Peyer's patch (tissue), 4 donors: ENCODE results near the gene UBE2E1. TPM values are rescaled to one million over a fixed set of nuclear protein-coding genes. Genes with fewer than 3 reads are reported as not detected.
"Not testable (repeated sequence)": the region's sequence is repeated elsewhere in the genome, so short reads cannot be mapped to it uniquely, and the experiment has no call there.

Source experiments
- DNase-seq, 3 donors: peaks; one replicate each; pipeline ENCODE4 v3.0.0-alpha.2; 2017 to 2019
- H3K27ac ChIP-seq, 4 donors: fragments of 200-600 bp; sonication (generic); one replicate each; pipeline ENCODE4 v1.5.1; 2016 to 2019
- H3K27me3 ChIP-seq, 2 donors: fragments of 200-600 bp; sonication (generic); one replicate each; pipeline ENCODE4 v1.5.1; 2019
- H3K36me3 ChIP-seq, 3 donors: fragments of 200-600 bp; sonication (generic); one replicate each; pipeline ENCODE4 v1.5.1; 2016 to 2019
- H3K4me1 ChIP-seq, 4 donors: fragments of 200-600 bp; sonication (generic); one replicate each; pipeline ENCODE4 v1.5.1; 2016 to 2019
- H3K4me3 ChIP-seq, 4 donors: fragments of 200-600 bp; sonication (generic); 1 replicate in 3 of 4; 2 replicates in 1 of 4; pipeline ENCODE4 v1.5.1; 2016 to 2019; ENCODE audit warnings: mild to moderate bottlenecking in 1 of 4
- H3K9me3 ChIP-seq, 4 donors: fragments of 200-600 bp; sonication (generic); one replicate each; pipeline ENCODE4 v1.5.1; 2016 to 2019; ENCODE audit warnings: mild to moderate bottlenecking in 1 of 4
- CTCF ChIP-seq, 6 experiments: fragments of 450-650 bp in 4 of 6; fragments of 200-600 bp in 2 of 6; sonication (generic) in 1 of 6; IDR thresholded peaks; one replicate each; pipeline ENCODE4 v1.5.1; 2017 to 2019; ENCODE audit warnings: antibody characterized with exemption in 6 of 6, mild to moderate bottlenecking in 3 of 6, moderate library complexity in 1 of 6
- POLR2A ChIP-seq, 2 donors: fragments of 450-650 bp; IDR thresholded peaks; one replicate each; pipeline ENCODE4 v1.5.1; 2017; ENCODE audit warnings: antibody characterized with exemption in 2 of 2, mild to moderate bottlenecking in 2 of 2, moderate library complexity in 2 of 2
- total RNA-seq, 4 donors: library from RNA; depleted of rRNA; stranded (reverse); fragments of >200 nt; gene quantifications; one replicate each; pipeline ENCODE4 v1.1.0, GENCODE V29; 2016

The UBE2E1 gene
- total RNA-seq, 4 donors from 2014 or later = 26.1 to 58.6 (median 43.0) TPM

GRCh38 chr3:23880703-23881339 is 75.1 kb downstream of the UBE2E1 start:
- Histone ChIP-seq H3K4me1 (no peaks in the 10 kb centered on the region), H3K27ac (no peak overlapping the region), H3K4me3 (no peak overlapping the region), H3K9me3 (no peaks in the 10 kb centered on the region), H3K27me3 (no peaks in the 10 kb centered on the region), H3K36me3 (peaks cover 0 to 8% (median 0%) of the 10 kb centered on the region in 3 donors)
- no peak for DNase-seq
- TF ChIP-seq CTCF (IDR thresholded peaks at IDR 0.05) = no peak

GRCh38 chr3:23881993-23882392 is 76.2 kb downstream of the UBE2E1 start:
- H3K27me3 ChIP-seq, H3K4me1 ChIP-seq, H3K9me3 ChIP-seq, H3K4me3 ChIP-seq, DNase-seq, H3K36me3 ChIP-seq, H3K27ac ChIP-seq: not testable (repeated sequence)

GRCh38 chr3:23882487-23882918 is 76.7 kb downstream of the UBE2E1 start:
- H3K27ac ChIP-seq = no peak overlapping the region
- DNase-seq = no peak
- TF ChIP-seq CTCF (IDR thresholded peaks at IDR 0.05) (no peak), POLR2A (IDR thresholded peaks at IDR 0.05) (no peak)
- H3K36me3 ChIP-seq = peaks cover 0 to 8% (median 0%) of the 10 kb centered on the region in 3 donors
- H3K4me1 ChIP-seq = no peaks in the 10 kb centered on the region
- H3K27me3 ChIP-seq = no peaks in the 10 kb centered on the region
- no peaks in the 10 kb centered on the region for H3K9me3 ChIP-seq
- H3K4me3 ChIP-seq = no peak overlapping the region

- Histone ChIP-seq H3K36me3 (peaks cover 0 to 8% (median 0%) of the 10 kb centered on the region in 3 donors), H3K27ac (no peak overlapping the region), H3K9me3 (no peaks in the 10 kb centered on the region), H3K4me1 (no peaks in the 10 kb centered on the region), H3K4me3 (no peak overlapping the region), H3K27me3 (no peaks in the 10 kb centered on the region)
- DNase-seq = no peak
- TF ChIP-seq POLR2A (IDR thresholded peaks at IDR 0.05) (no peak), CTCF (IDR thresholded peaks at IDR 0.05) (peak in 1 of 6 experiments; percentile 13)
These were observed 78.7 kb downstream of the UBE2E1 start for GRCh38 chr3:23884481-23884880.

- H3K4me3 ChIP-seq = no peak overlapping the region
- peaks cover 0 to 13% (median 0%) of the 10 kb centered on the region in 3 donors for H3K36me3 ChIP-seq
- no peaks in the 10 kb centered on the region for H3K9me3 ChIP-seq
- H3K27me3 ChIP-seq = no peaks in the 10 kb centered on the region
- no peaks in the 10 kb centered on the region for H3K4me1 ChIP-seq
- no peak overlapping the region for H3K27ac ChIP-seq
- no peak for DNase-seq
- TF ChIP-seq CTCF (IDR thresholded peaks at IDR 0.05) (no peak), POLR2A (IDR thresholded peaks at IDR 0.05) (no peak)
These were observed 79.5 kb downstream of the UBE2E1 start for GRCh38 chr3:23885210-23885609.

GRCh38 chr3:23886311-23886710 is 80.6 kb downstream of the UBE2E1 start:
- no peak for TF ChIP-seq CTCF (IDR thresholded peaks at IDR 0.05)
- no peak for TF ChIP-seq POLR2A (IDR thresholded peaks at IDR 0.05)

More at GRCh38 chr3:23886311-23886710, 80.6 kb downstream of the UBE2E1 start:
- H3K27ac ChIP-seq = no peak overlapping the region
- peaks cover 0 to 23% (median 0%) of the 10 kb centered on the region in 3 donors for H3K36me3 ChIP-seq
- H3K4me1 ChIP-seq = no peaks in the 10 kb centered on the region
- no peaks in the 10 kb centered on the region for H3K9me3 ChIP-seq
- no peaks in the 10 kb centered on the region for H3K27me3 ChIP-seq
- DNase-seq = no peak
- H3K4me3 ChIP-seq = no peak overlapping the region
